Loucy (cell line): ENCODE data around the gene COL25A1.

Experiments
- EZH2phosphoT487 ChIP-seq: fragments of 200-600 bp; IDR thresholded peaks from 2 replicates; pipeline ENCODE4 v1.6.1; 2018; ENCODE audit warnings: antibody characterized with exemption, mild to moderate bottlenecking, moderate library complexity, borderline replicate concordance
- TF ChIP-seq, protein P1 (sequence below): fragments of 200-600 bp; sonication (generic); conservative IDR thresholded peaks from 2 replicates; pipeline ENCODE4 v1.5.1; 2014; ENCODE audit warnings: mild to moderate bottlenecking, antibody characterized with exemption, low read length

DNA sequence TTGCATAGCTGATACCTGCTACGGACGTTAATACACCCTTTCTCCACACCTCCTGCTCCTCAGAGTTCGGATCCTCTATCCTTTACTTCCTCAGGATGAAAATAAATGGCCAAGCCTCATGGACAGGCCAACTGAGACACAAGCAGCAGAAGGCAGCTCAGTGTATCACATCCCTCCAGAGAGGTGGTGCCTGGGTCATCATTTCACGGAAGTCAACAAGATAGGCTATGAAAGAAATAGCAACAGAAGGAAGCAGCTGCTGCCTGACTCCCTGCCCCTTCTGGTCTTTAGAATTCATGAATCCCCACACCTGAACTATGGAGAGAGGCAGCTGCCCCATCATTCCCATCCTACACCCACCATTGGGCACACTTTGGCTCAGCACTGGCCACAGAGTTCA lies 272.5 kb downstream of the COL25A1 start:
- TF ChIP-seq, protein P1, sequence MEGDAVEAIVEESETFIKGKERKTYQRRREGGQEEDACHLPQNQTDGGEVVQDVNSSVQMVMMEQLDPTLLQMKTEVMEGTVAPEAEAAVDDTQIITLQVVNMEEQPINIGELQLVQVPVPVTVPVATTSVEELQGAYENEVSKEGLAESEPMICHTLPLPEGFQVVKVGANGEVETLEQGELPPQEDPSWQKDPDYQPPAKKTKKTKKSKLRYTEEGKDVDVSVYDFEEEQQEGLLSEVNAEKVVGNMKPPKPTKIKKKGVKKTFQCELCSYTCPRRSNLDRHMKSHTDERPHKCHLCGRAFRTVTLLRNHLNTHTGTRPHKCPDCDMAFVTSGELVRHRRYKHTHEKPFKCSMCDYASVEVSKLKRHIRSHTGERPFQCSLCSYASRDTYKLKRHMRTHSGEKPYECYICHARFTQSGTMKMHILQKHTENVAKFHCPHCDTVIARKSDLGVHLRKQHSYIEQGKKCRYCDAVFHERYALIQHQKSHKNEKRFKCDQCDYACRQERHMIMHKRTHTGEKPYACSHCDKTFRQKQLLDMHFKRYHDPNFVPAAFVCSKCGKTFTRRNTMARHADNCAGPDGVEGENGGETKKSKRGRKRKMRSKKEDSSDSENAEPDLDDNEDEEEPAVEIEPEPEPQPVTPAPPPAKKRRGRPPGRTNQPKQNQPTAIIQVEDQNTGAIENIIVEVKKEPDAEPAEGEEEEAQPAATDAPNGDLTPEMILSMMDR = no peak
- no peak for TF ChIP-seq EZH2phosphoT487
